GM19043 (cell line): Measurements from ENCODE around the gene NTSR1.

Source experiments
- ATAC-seq: cut with Tn5 transposase; IDR thresholded peaks from one replicate; pipeline ENCODE4 v1.9.1; 2021; ENCODE audit warnings: low read depth; ENCODE audit not compliant: unreplicated experiment

The NTSR1 gene

GRCh38 chr20:62723768-62724450, 15.3 kb downstream of the NTSR1 start:
- ATAC-seq: no peak

GRCh38 chr20:62724692-62725595, 16.3 kb downstream of the NTSR1 start:
- ATAC-seq: no peak

- no peak for ATAC-seq
Measured at GRCh38 chr20:62725596-62726268, 17.1 kb downstream of the NTSR1 start.

GRCh38 chr20:62726276-62726675, 17.6 kb downstream of the NTSR1 start:
- no peak for ATAC-seq

- ATAC-seq: no peak
Measured at GRCh38 chr20:62726716-62727583, 18.3 kb downstream of the NTSR1 start.

- ATAC-seq: no peak
Measured at GRCh38 chr20:62727584-62728027, 19.0 kb downstream of the NTSR1 start.

- no peak for ATAC-seq
Measured at GRCh38 chr20:62728028-62728780, 19.6 kb downstream of the NTSR1 start.

GRCh38 chr20:62728781-62729300, 20.2 kb downstream of the NTSR1 start:
- no peak for ATAC-seq

- ATAC-seq: no peak
Measured at GRCh38 chr20:62730481-62730880, 21.8 kb downstream of the NTSR1 start.

- ATAC-seq: no peak
Measured at GRCh38 chr20:62732031-62732760, 23.6 kb downstream of the NTSR1 start.

GRCh38 chr20:62732842-62733525, 24.3 kb downstream of the NTSR1 start:
- no peak for ATAC-seq

GRCh38 chr20:62733526-62733842, 24.8 kb downstream of the NTSR1 start:
- ATAC-seq: no peak

GRCh38 chr20:62733891-62734290, 25.3 kb downstream of the NTSR1 start:
- ATAC-seq: no peak

- ATAC-seq: no peak
Measured at GRCh38 chr20:62734326-62734725, 25.7 kb downstream of the NTSR1 start.

- ATAC-seq: no peak
Measured at GRCh38 chr20:62734881-62735280, 26.2 kb downstream of the NTSR1 start.

GRCh38 chr20:62735331-62735821, 26.7 kb downstream of the NTSR1 start:
- no peak for ATAC-seq

- ATAC-seq: no peak
Measured at GRCh38 chr20:62736026-62736406, 27.4 kb downstream of the NTSR1 start.

GRCh38 chr20:62736407-62737071, 27.9 kb downstream of the NTSR1 start:
- ATAC-seq: no peak
